ENCODE results near the gene SEC11C. TPM values are rescaled to one million over a fixed set of nuclear protein-coding genes. Genes with fewer than 3 reads are reported as not detected.

The SEC11C gene
- total RNA-seq, 1 experiment from 2014 or later = 38.0 TPM

GRCh38 chr18:59150236-59150635, 10.6 kb downstream of the SEC11C start:
- H2BK5ac ChIP-seq (ENCODE audit: insufficient read length, low read length) = no peak overlapping the region
- no peaks in the 10 kb centered on the region for H3K27me3 ChIP-seq (ENCODE audit: insufficient read depth, low read length)
- peaks cover 2% of the 10 kb centered on the region; the same call in 1 of the 2 replicates for H3K79me2 ChIP-seq (ENCODE audit: insufficient read depth, low read length)
- H2BK20ac ChIP-seq (ENCODE audit: low read depth, low read length, poor library complexity, severe bottlenecking) = no peak overlapping the region
- peaks cover 0 to 15% (median 11%) of the 10 kb centered on the region in 3 experiments; a peak in 4 of 7 replicates for H3K36me3 Mint-ChIP-seq (ENCODE audit: insufficient read depth in 1 of 3, low read depth in 3 of 3)
- H2BK12ac ChIP-seq (ENCODE audit: insufficient read length, low read depth, low read length) = no peak overlapping the region
- no peak overlapping the region for H3T11ph ChIP-seq (ENCODE audit: low read length)
- no peak overlapping the region for H2AFZ ChIP-seq (ENCODE audit: low read length)
- no peaks in the 10 kb centered on the region for H3K9me3 Mint-ChIP-seq
- H2BK120ac ChIP-seq (ENCODE audit: low read depth, low read length, poor library complexity, severe bottlenecking) = no peak overlapping the region
- no peak overlapping the region for H3K4me3 Mint-ChIP-seq
- no peaks in the 10 kb centered on the region for H4K20me1 ChIP-seq (ENCODE audit: control insufficient read depth, insufficient read depth, insufficient read length)
- H3K56ac ChIP-seq (ENCODE audit: insufficient read length, low read depth, low read length) = no peak overlapping the region
- no peak overlapping the region for H3K27ac ChIP-seq (ENCODE audit: insufficient read length, low read depth, low read length)
- H3K23me2 ChIP-seq (ENCODE audit: insufficient read length, low read depth, low read length, poor library complexity, severe bottlenecking) = peaks cover 2% of the 10 kb centered on the region
- H3K14ac ChIP-seq (ENCODE audit: insufficient read depth, low read length) = no peak overlapping the region
- TF ChIP-seq CTCF (conservative IDR thresholded peaks at IDR 0.05) = peak; percentile 45; the same call in 2 of the 3 replicates
- no peaks in the 10 kb centered on the region for H3K79me1 ChIP-seq (ENCODE audit: insufficient read depth, low read depth, low read length, poor library complexity, severe bottlenecking)
- no peaks in the 10 kb centered on the region for H3K9me3 ChIP-seq (ENCODE audit: control insufficient read depth, low read depth, low read length)
- no peak overlapping the region for H3K4ac ChIP-seq (ENCODE audit: low read depth, low read length)
- no peak overlapping the region for H2AK5ac ChIP-seq (ENCODE audit: insufficient read length, low read length)
- H3K23ac ChIP-seq (ENCODE audit: insufficient read length, low read depth, low read length) = no peak overlapping the region
- no peaks in the 10 kb centered on the region; the same call in 1 of the 2 replicates for H3K4me1 ChIP-seq (ENCODE audit: insufficient read depth, low read length)
- H4K5ac ChIP-seq (ENCODE audit: insufficient read length, low read depth, low read length) = no peak overlapping the region
- no peak overlapping the region for H4K8ac ChIP-seq (replicated peaks; ENCODE audit: insufficient read length, low read depth, low read length)
- H4K91ac ChIP-seq (ENCODE audit: insufficient read length, low read depth, low read length) = no peak overlapping the region
- no CpG with 5 or more reads among the region's 11 CpGs for WGBS (ENCODE audit: extremely low coverage, insufficient read length, low lambda C conversion rate)
- DNase-seq = peak; percentile 38
- no peak overlapping the region for H3K18ac ChIP-seq (ENCODE audit: insufficient read length, low read depth, low read length)
- no peak overlapping the region for H3K9ac ChIP-seq (ENCODE audit: extremely low read depth, insufficient read length, low read length)
- H3K4me1 Mint-ChIP-seq = no peaks in the 10 kb centered on the region; a peak in 1 of 4 replicates
- no peak overlapping the region for H3K27ac Mint-ChIP-seq
- no peak overlapping the region for H2BK15ac ChIP-seq (ENCODE audit: low read depth, low read length)
- H3K4me2 ChIP-seq (ENCODE audit: insufficient read depth, insufficient read length, low read length) = no peak overlapping the region
- H3K27me3 Mint-ChIP-seq (ENCODE audit: low read depth) = no peaks in the 10 kb centered on the region

Measured in H9 (cell line).